HepG2 (cell line): Measurements from ENCODE around the gene CFAP210. TPM values are rescaled to one million over a fixed set of nuclear protein-coding genes. Genes with fewer than 3 reads are reported as not detected.

Source experiments
- CCAR2 ChIP-seq: fragments of 200-400 bp; formaldehyde crosslinking; optimal IDR thresholded peaks from 2 replicates; pipeline ENCODE3; 2018; ENCODE audit warnings: low read depth, mild to moderate bottlenecking, low read length, moderate library complexity
- FOSL2 ChIP-seq: sonication (generic); formaldehyde crosslinking; IDR thresholded peaks from 2 replicates; pipeline ENCODE4 v1.4.0; 2020; ENCODE audit warnings: missing genetic modification reagents
- GATA4 ChIP-seq: sonication (generic); IDR thresholded peaks from 2 replicates; pipeline ENCODE4 v1.6.1; 2016; ENCODE audit warnings: antibody characterized with exemption, low read depth, borderline replicate concordance
- GTF2F1 ChIP-seq: fragments of 150-350 bp; IDR thresholded peaks from 2 replicates; pipeline ENCODE4 v1.6.1; 2014; ENCODE audit warnings: low read length
- IRF2 ChIP-seq: IDR thresholded peaks from 2 replicates; pipeline ENCODE4 v1.6.1; 2018; ENCODE audit warnings: missing genetic modification reagents, missing compliant biosample characterization
- ISX ChIP-seq: sonication (generic); formaldehyde crosslinking; conservative IDR thresholded peaks from 2 replicates; pipeline ENCODE4 v1.5.0; 2020; ENCODE audit warnings: missing genetic modification reagents
- KLF9 ChIP-seq: IDR thresholded peaks from 2 replicates; pipeline ENCODE4 v1.6.1; 2016; ENCODE audit warnings: low read depth
- NAIF1 ChIP-seq: sonication (generic); formaldehyde crosslinking; IDR thresholded peaks from 2 replicates; pipeline ENCODE4 v1.5.0; 2020; ENCODE audit warnings: mild to moderate bottlenecking, missing genetic modification reagents, borderline replicate concordance
- NKX3-1 ChIP-seq: sonication (generic); formaldehyde crosslinking; IDR thresholded peaks from 2 replicates; pipeline ENCODE4 v1.5.0; 2020; ENCODE audit warnings: missing genetic modification reagents
- PHF20 ChIP-seq: sonication (generic); formaldehyde crosslinking; IDR thresholded peaks from 2 replicates; pipeline ENCODE4 v1.5.0; 2020; ENCODE audit warnings: mild to moderate bottlenecking, missing genetic modification reagents
- POLR2A ChIP-seq, 2 experiments: IDR thresholded peaks; 2 replicates each; pipeline ENCODE4 v1.6.1; 2011; ENCODE audit warnings: low read depth in 2 of 2, low read length in 2 of 2, mild to moderate bottlenecking in 1 of 2, moderate library complexity in 1 of 2; ENCODE audit not compliant: insufficient read depth in 1 of 2
- SAFB2 ChIP-seq: sonication (generic); formaldehyde crosslinking; IDR thresholded peaks from 2 replicates; pipeline ENCODE4 v1.5.1; 2020; ENCODE audit warnings: missing genetic modification reagents, low read depth, mild to moderate bottlenecking, borderline replicate concordance
- SRSF1 ChIP-seq: fragments of 200-400 bp; formaldehyde crosslinking; optimal IDR thresholded peaks from 2 replicates; pipeline ENCODE3; 2017; ENCODE audit warnings: mild to moderate bottlenecking, low read depth, low read length, moderate library complexity
- TBP ChIP-seq: sonication (generic); formaldehyde crosslinking; IDR thresholded peaks from 2 replicates; pipeline ENCODE4 v1.5.0; 2020; ENCODE audit warnings: missing genetic modification reagents
- TEAD3 ChIP-seq: optimal IDR thresholded peaks from 2 replicates; pipeline ENCODE3; 2016; ENCODE audit warnings: borderline replicate concordance
- THYN1 ChIP-seq: sonication (generic); formaldehyde crosslinking; IDR thresholded peaks from 2 replicates; pipeline ENCODE4 v1.8.1; 2023; ENCODE audit warnings: low read depth, mild to moderate bottlenecking, moderate library complexity, missing genetic modification reagents, borderline replicate concordance
- TOPORS ChIP-seq: sonication (generic); formaldehyde crosslinking; IDR thresholded peaks from 2 replicates; pipeline ENCODE4 v1.8.0; 2023; ENCODE audit warnings: mild to moderate bottlenecking, missing genetic modification reagents
- ZBTB20 ChIP-seq: sonication (generic); formaldehyde crosslinking; IDR thresholded peaks from 2 replicates; pipeline ENCODE4 v1.8.1; 2023; ENCODE audit warnings: missing genetic modification reagents, low read depth, mild to moderate bottlenecking, borderline replicate concordance
- ZC3H4 ChIP-seq: sonication (generic); formaldehyde crosslinking; IDR thresholded peaks from 2 replicates; pipeline ENCODE4 v1.4.0; 2020; ENCODE audit warnings: missing genetic modification reagents, borderline replicate concordance
- ZKSCAN8 ChIP-seq: IDR thresholded peaks from 2 replicates; pipeline ENCODE4 v1.6.1; 2016; ENCODE audit warnings: borderline replicate concordance, missing genetic modification reagents, missing compliant biosample characterization
- ZNF263 ChIP-seq: sonication (generic); formaldehyde crosslinking; IDR thresholded peaks from 2 replicates; pipeline ENCODE4 v1.4.0; 2020; ENCODE audit warnings: missing genetic modification reagents
- ZNF33A ChIP-seq: sonication (generic); formaldehyde crosslinking; IDR thresholded peaks from 2 replicates; pipeline ENCODE4 v1.5.1; 2020; ENCODE audit warnings: missing genetic modification reagents, mild to moderate bottlenecking, moderate library complexity, borderline replicate concordance
- ZNF414 ChIP-seq: sonication (generic); formaldehyde crosslinking; IDR thresholded peaks from 2 replicates; pipeline ENCODE4 v1.5.0; 2020; ENCODE audit warnings: missing genetic modification reagents
- ZNF589 ChIP-seq: sonication (generic); formaldehyde crosslinking; conservative IDR thresholded peaks from 2 replicates; pipeline ENCODE4 v1.8.0; 2022; ENCODE audit warnings: mild to moderate bottlenecking, moderate library complexity, missing genetic modification reagents
- ZNF713 ChIP-seq: sonication (generic); formaldehyde crosslinking; IDR thresholded peaks from 2 replicates; pipeline ENCODE4 v1.4.0; 2020; ENCODE audit warnings: mild to moderate bottlenecking, missing genetic modification reagents
- ZNF777 ChIP-seq: sonication (generic); formaldehyde crosslinking; IDR thresholded peaks from 2 replicates; pipeline ENCODE4 v1.4.0; 2020; ENCODE audit warnings: missing genetic modification reagents
- ZNF816 ChIP-seq: sonication (generic); formaldehyde crosslinking; IDR thresholded peaks from 2 replicates; pipeline ENCODE4 v1.8.0; 2022; ENCODE audit warnings: missing genetic modification reagents, mild to moderate bottlenecking, borderline replicate concordance
- ZSCAN9 ChIP-seq: IDR thresholded peaks from 2 replicates; pipeline ENCODE4 v1.6.1; 2016; ENCODE audit warnings: borderline replicate concordance
- polyA plus RNA-seq, 8 experiments: library from polyadenylated mRNA; depleted of rRNA in 3 of 8; stranded (reverse) in 7 of 8; unstranded in 1 of 8; fragments of >200 nt; fragmentation: Illumina TruSeq in 4 of 8; extraction: Trizol in 4 of 8; gene quantifications; 2 replicates each; pipeline versions ENCODE4 v1.2.1 to v1.2.3, GENCODE V29; 2011 to 2016; ENCODE audit warnings: low read depth in 4 of 8, missing spikeins in 1 of 8, mixed read lengths in 1 of 8; ENCODE audit not compliant: insufficient read depth in 1 of 8
- total RNA-seq, 5 experiments: library from RNA; depleted of rRNA; stranded (reverse); fragments of >200 nt; fragmentation: Illumina TruSeq; extraction: Trizol; gene quantifications; 2 replicates each; pipeline ENCODE4 v1.2.3, GENCODE V29; 2016; ENCODE audit warnings: low read depth in 1 of 5
- TF ChIP-seq, protein P1 (sequence below), 2 experiments: fragments of 450-650 bp in 1 of 2; sonication (generic) in 1 of 2; formaldehyde crosslinking; IDR thresholded peaks; 2 replicates each; pipeline versions ENCODE4 v1.5.0 to v1.8.0; 2020 to 2022; ENCODE audit warnings: mild to moderate bottlenecking in 1 of 2, missing genetic modification reagents in 1 of 2
- TF ChIP-seq, protein P2 (sequence below): IDR thresholded peaks from 2 replicates; pipeline ENCODE4 v1.6.1; 2016; ENCODE audit warnings: mild to moderate bottlenecking, missing biosample characterization, missing genetic modification reagents

Gene CFAP210
- total and polyA plus RNA-seq, 2 of the 13 experiments (the other 11 are each of a cell fraction or from before 2014, with no cell fraction given), result 0.18 TPM; not detected in 1

- 0 out of 2 replicates have a peak, but pooled peaks have one; percentile 42 for TF ChIP-seq NKX3-1 (CRISPR knock-in tag)
- peak; percentile 79; the same call in 1 of the 2 replicates for TF ChIP-seq ZSCAN9 (CRISPR knock-in tag)
- TF ChIP-seq THYN1, result no peak; the same call in 1 of the 2 replicates
- TF ChIP-seq TOPORS, result peak; percentile 45; the same call in 1 of the 2 replicates
- no peak for TF ChIP-seq SRSF1
- TF ChIP-seq, protein P1, sequence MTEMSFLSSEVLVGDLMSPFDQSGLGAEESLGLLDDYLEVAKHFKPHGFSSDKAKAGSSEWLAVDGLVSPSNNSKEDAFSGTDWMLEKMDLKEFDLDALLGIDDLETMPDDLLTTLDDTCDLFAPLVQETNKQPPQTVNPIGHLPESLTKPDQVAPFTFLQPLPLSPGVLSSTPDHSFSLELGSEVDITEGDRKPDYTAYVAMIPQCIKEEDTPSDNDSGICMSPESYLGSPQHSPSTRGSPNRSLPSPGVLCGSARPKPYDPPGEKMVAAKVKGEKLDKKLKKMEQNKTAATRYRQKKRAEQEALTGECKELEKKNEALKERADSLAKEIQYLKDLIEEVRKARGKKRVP (CRISPR knock-in tag; IDR thresholded peaks at IDR 0.05), result peak in 1 of 2 experiments; percentile 7; a peak in 1 of 4 replicates
- TF ChIP-seq ZNF263, result no peak; the same call in 1 of the 2 replicates
- no peak for TF ChIP-seq SAFB2
- TF ChIP-seq POLR2A (IDR thresholded peaks at IDR 0.05; ENCODE audit: insufficient read depth in 1 of 2, low read depth in 2 of 2, low read length in 2 of 2), result peak; percentile 53 to 70; a peak in 3 of 4 replicates
- TF ChIP-seq TBP (CRISPR knock-in tag), result no peak
- TF ChIP-seq ZNF816 (CRISPR knock-in tag), result peak; percentile 93
- TF ChIP-seq ZNF713 (CRISPR knock-in tag), result no peak
- TF ChIP-seq CCAR2, result no peak
- TF ChIP-seq FOSL2 (CRISPR knock-in tag), result peak; percentile 26; the same call in 1 of the 2 replicates
- no peak; the same call in 1 of the 2 replicates for TF ChIP-seq ISX (CRISPR knock-in tag)
- TF ChIP-seq ZBTB20, result peak; percentile 67
- TF ChIP-seq ZNF414 (CRISPR knock-in tag), result peak; percentile 56; the same call in 1 of the 2 replicates
- no peak for TF ChIP-seq ZC3H4 (CRISPR knock-in tag)
- no peak for TF ChIP-seq ZNF589
- TF ChIP-seq ZKSCAN8 (CRISPR knock-in tag), result peak; percentile 99
- no peak for TF ChIP-seq GTF2F1
- TF ChIP-seq ZNF33A (CRISPR knock-in tag), result peak; percentile 80; the same call in 1 of the 2 replicates
- TF ChIP-seq GATA4, result no peak
- peak; percentile 80 for TF ChIP-seq TEAD3
- peak; percentile 43; the same call in 1 of the 2 replicates for TF ChIP-seq PHF20 (CRISPR knock-in tag)
- peak; percentile 82 for TF ChIP-seq IRF2 (CRISPR knock-in tag)
- TF ChIP-seq KLF9, result no peak
- no peak; the same call in 1 of the 2 replicates for TF ChIP-seq ZNF777
- TF ChIP-seq, protein P2, sequence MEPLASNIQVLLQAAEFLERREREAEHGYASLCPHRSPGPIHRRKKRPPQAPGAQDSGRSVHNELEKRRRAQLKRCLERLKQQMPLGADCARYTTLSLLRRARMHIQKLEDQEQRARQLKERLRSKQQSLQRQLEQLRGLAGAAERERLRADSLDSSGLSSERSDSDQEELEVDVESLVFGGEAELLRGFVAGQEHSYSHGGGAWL (CRISPR knock-in tag), result no peak
- TF ChIP-seq NAIF1 (CRISPR knock-in tag), result peak; percentile 75; the same call in 1 of the 2 replicates
These were observed 10.6 kb downstream of the CFAP210 start (continued) for GRCh38 chr2:169683425-169684134.
